Stimulated activated CD4-positive, alpha-beta T cell treated with anti-CD3 and anti-CD28 coated beads, Interleukin-2, amount 100 ng/mL, for 24 hours (primary cell): ENCODE data around the gene CFAP77.

Experiments used
- DNase-seq, 2 donors: peaks; one replicate each; pipeline ENCODE4 v3.0.0-alpha.2; 2020

Gene CFAP77

GRCh38 chr9:132410642-132411041, 631 bp downstream of the CFAP77 start:
- DNase-seq: peak in 1 of 2 donors; percentile 11

GRCh38 chr9:132411091-132411508, 1.1 kb downstream of the CFAP77 start:
- peak; percentile 70 to 76 for DNase-seq

GRCh38 chr9:132412089-132412488, 2.1 kb downstream of the CFAP77 start:
- DNase-seq: peak; percentile 22 to 25

- DNase-seq: no peak
Observed at GRCh38 chr9:132413926-132414325, 3.9 kb downstream of the CFAP77 start.

- DNase-seq: no peak
Observed at GRCh38 chr9:132414731-132415130, 4.7 kb downstream of the CFAP77 start.

GRCh38 chr9:132415181-132415580, 5.2 kb downstream of the CFAP77 start:
- no peak for DNase-seq

GRCh38 chr9:132418726-132419363, 8.8 kb downstream of the CFAP77 start:
- DNase-seq: no peak

- no peak for DNase-seq
Observed at GRCh38 chr9:132422574-132422973, 12.6 kb downstream of the CFAP77 start.

GRCh38 chr9:132423503-132423902, 13.5 kb downstream of the CFAP77 start:
- no peak for DNase-seq

GRCh38 chr9:132424857-132425674, 15.1 kb downstream of the CFAP77 start:
- no peak for DNase-seq

- no peak for DNase-seq
Observed at GRCh38 chr9:132425675-132426062, 15.7 kb downstream of the CFAP77 start.

GRCh38 chr9:132426639-132427414, 16.8 kb downstream of the CFAP77 start:
- DNase-seq: no peak

- DNase-seq: no peak
Observed at GRCh38 chr9:132430998-132431397, 21.0 kb downstream of the CFAP77 start.

- DNase-seq: no peak
Observed at GRCh38 chr9:132434881-132435280, 24.9 kb downstream of the CFAP77 start.

GRCh38 chr9:132439153-132439552, 29.1 kb downstream of the CFAP77 start:
- DNase-seq: no peak

- DNase-seq: no peak
Observed at GRCh38 chr9:132440735-132441134, 30.7 kb downstream of the CFAP77 start.

- no peak for DNase-seq
Observed at GRCh38 chr9:132441404-132441803, 31.4 kb downstream of the CFAP77 start.

GRCh38 chr9:132443951-132444607, 34.1 kb downstream of the CFAP77 start:
- no peak for DNase-seq

GRCh38 chr9:132446887-132447286, 36.9 kb downstream of the CFAP77 start:
- DNase-seq: no peak

GRCh38 chr9:132447346-132447745, 37.3 kb downstream of the CFAP77 start:
- no peak for DNase-seq

- no peak for DNase-seq
Observed at GRCh38 chr9:132447902-132448301, 37.9 kb downstream of the CFAP77 start.

- DNase-seq: peak; percentile 16 to 24
Observed at GRCh38 chr9:132451276-132451675, 41.3 kb downstream of the CFAP77 start.

GRCh38 chr9:132456241-132456640, 46.2 kb downstream of the CFAP77 start:
- DNase-seq: no peak
